HG03558 (cell line): Measurements from ENCODE around the gene STAT3.
"Not testable (repeated sequence)": the region's sequence is repeated elsewhere in the genome, so short reads cannot be mapped to it uniquely, and the experiment has no call there.

Experiments
- ATAC-seq: cut with Tn5 transposase; IDR thresholded peaks from one replicate; pipeline ENCODE4 v1.9.1; 2021; ENCODE audit warnings: moderate number of reproducible peaks; ENCODE audit not compliant: unreplicated experiment; ENCODE audit errors: extremely low read depth

Gene STAT3

GRCh38 chr17:42270596-42270995 is 117.6 kb downstream of the STAT3 start:
- ATAC-seq = no peak

- no peak for ATAC-seq
These were observed 118.1 kb downstream of the STAT3 start for GRCh38 chr17:42270170-42270535.

DNA sequence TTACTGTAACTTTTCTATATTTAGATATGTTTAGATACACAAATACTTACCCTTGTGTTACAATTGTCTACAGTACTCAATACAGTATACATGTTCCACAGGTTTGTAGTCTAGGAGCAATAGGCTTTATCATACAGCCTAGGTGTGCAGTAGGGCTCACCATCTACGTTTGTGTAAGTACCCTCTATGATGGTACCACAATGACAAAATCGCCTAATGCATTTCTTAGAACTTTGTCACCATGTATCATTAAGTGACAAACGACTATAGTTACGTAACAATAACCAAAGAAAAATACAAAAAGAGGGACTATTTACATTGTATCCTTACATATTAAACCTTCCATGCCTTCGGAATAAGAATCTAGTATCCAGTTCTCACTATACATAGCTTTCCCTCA is 120.0 kb downstream of the STAT3 start:
- ATAC-seq = no peak

- ATAC-seq = no peak
These were observed 121.1 kb downstream of the STAT3 start for GRCh38 chr17:42266918-42267766.

- no peak for ATAC-seq
These were observed 121.8 kb downstream of the STAT3 start for GRCh38 chr17:42266462-42266861.

GRCh38 chr17:42264366-42264765 is 123.9 kb downstream of the STAT3 start:
- ATAC-seq = not testable (repeated sequence)
